ENCODE data around the gene ITPR3.
"Not testable (repeated sequence)": the region's sequence is repeated elsewhere in the genome, so short reads cannot be mapped to it uniquely, and the experiment has no call there.

The ITPR3 gene

GRCh38 chr6:33616113-33616512, 5.0 kb upstream of the ITPR3 start:
- DNase-seq: no peak

GRCh38 chr6:33616913-33617312, 4.2 kb upstream of the ITPR3 start:
- DNase-seq: no peak

- no peak for DNase-seq
These were observed 1.8 kb upstream of the ITPR3 start for GRCh38 chr6:33619166-33619840.

GRCh38 chr6:33620158-33620855, 815 bp upstream of the ITPR3 start:
- DNase-seq: peak; percentile 50

GRCh38 chr6:33621711-33622388, 728 bp downstream of the ITPR3 start:
- peak; percentile 56 for DNase-seq

- peak; percentile 7 for DNase-seq
These were observed 1.6 kb downstream of the ITPR3 start for GRCh38 chr6:33622456-33623431.

GRCh38 chr6:33623895-33624381, 2.8 kb downstream of the ITPR3 start:
- no peak for DNase-seq

GRCh38 chr6:33624856-33625255, 3.7 kb downstream of the ITPR3 start:
- no peak for DNase-seq

GRCh38 chr6:33627876-33628275, 6.8 kb downstream of the ITPR3 start:
- DNase-seq: no peak

GRCh38 chr6:33628401-33628964, 7.4 kb downstream of the ITPR3 start:
- peak; percentile 78 for DNase-seq

GRCh38 chr6:33630014-33630413, 8.9 kb downstream of the ITPR3 start:
- DNase-seq: no peak

GRCh38 chr6:33631521-33631920, 10.4 kb downstream of the ITPR3 start:
- DNase-seq: not testable (repeated sequence)

GRCh38 chr6:33631971-33632557, 10.9 kb downstream of the ITPR3 start:
- no peak for DNase-seq

- DNase-seq: peak; percentile 48
These were observed 11.5 kb downstream of the ITPR3 start for GRCh38 chr6:33632558-33633039.

- no peak for DNase-seq
These were observed 12.0 kb downstream of the ITPR3 start for GRCh38 chr6:33633084-33633461.

- peak; percentile 57 for DNase-seq
These were observed 12.5 kb downstream of the ITPR3 start for GRCh38 chr6:33633462-33634158.

GRCh38 chr6:33634161-33634727, 13.1 kb downstream of the ITPR3 start:
- peak; percentile 35 for DNase-seq

GRCh38 chr6:33634946-33635345, 13.8 kb downstream of the ITPR3 start:
- no peak for DNase-seq

GRCh38 chr6:33636655-33637054, 15.5 kb downstream of the ITPR3 start:
- no peak for DNase-seq

GRCh38 chr6:33638556-33638955, 17.4 kb downstream of the ITPR3 start:
- no peak for DNase-seq

- DNase-seq: no peak
These were observed 18.4 kb downstream of the ITPR3 start for GRCh38 chr6:33639559-33639958.

All from NCI-H345 (cell line).